NCI-H82 treated with DMSO at 0.1 percent for 48 hours (cell line): ENCODE data around the gene TRPM2.
A peak's percentile ranks its signal among the peaks of the same experiment; 100 is the strongest.
"Not testable (repeated sequence)": the region's sequence is repeated elsewhere in the genome, so short reads cannot be mapped to it uniquely, and the experiment has no call there.

ENCODE experiments used
- DNase-seq: peaks from one replicate; lab custom pipeline; 2025; ENCODE audit not compliant: unreplicated experiment; lab: John Stamatoyannopoulos, UW

TRPM2 gene

GRCh38 chr21:44479556-44480199, 126.3 kb downstream of the TRPM2 start:
- not testable (repeated sequence) for DNase-seq

DNA sequence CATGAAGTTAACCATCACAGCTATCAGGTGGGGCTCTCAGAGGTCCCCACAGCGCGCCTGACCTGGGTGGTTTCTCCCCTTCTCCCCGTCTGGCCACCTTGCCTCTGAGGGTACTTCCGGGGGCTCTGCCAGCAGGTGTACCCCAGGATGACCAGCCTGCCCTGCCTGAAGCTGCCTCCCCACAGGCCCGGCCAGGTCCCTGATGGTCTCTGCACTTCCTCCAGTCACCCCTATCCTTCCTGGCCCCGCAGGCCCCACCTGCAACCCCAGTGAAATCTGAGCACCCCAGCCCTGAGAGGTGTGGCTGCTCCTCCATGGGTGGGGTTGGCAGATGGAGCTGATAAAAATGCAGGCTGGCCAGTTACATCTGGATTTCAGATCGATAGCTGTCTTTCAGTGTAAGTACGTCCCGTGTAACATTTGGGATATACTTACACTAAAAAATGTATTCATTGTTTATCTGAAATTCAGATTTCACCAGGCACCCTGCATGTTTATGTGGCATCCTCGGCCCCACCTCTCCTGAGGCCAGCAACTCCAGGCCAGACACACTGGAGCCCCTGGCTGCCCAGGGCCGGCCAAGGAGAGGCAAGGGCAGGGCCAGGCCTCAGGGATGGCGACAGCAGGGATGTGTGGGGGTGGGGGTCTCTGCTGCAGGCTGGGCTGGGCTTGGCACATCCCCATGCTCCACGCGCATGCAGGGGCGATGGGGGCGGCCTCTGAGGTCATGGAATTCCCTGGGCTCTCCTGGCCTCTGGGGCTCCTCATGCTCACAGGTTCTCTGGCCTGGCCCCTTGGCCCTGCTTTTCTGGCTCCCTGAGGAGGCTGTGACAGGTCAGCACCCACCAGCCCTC, 127.0 kb downstream of the TRPM2 start:
- no peak for DNase-seq

DNA sequence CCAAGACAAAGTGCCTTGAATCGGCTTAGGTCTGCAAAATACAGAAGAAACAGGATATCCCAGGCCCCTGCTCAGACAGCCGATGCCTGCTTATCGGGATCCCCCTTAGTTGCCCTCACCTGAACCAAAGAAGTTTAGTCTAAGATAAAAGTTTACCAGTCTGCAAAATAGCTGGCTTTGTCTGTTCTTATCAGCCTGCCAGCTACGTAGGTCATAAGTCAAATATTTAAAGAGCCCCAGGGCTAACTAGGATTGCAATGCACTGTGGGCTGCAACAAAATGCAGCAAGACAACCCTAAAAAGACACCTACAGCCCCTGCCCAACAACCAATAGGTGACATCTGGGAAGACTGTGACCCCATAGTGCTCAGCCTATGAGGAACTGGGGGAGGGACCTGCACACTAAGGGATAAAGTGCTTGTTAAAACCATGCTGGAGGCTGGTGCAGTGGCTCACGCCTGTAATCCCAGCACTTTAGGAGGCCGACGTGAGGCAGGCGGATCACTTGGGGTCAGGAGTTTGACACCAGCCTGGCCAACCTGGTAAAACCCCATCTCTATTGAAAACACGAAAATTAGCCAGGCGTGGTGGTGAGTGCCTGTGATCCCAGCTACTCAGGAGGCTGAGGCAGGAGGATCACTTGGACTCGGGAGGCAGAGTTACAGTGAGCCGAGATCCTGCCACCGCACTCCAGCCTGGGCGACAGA, 129.3 kb downstream of the TRPM2 start:
- DNase-seq, result peak; percentile 21

DNA sequence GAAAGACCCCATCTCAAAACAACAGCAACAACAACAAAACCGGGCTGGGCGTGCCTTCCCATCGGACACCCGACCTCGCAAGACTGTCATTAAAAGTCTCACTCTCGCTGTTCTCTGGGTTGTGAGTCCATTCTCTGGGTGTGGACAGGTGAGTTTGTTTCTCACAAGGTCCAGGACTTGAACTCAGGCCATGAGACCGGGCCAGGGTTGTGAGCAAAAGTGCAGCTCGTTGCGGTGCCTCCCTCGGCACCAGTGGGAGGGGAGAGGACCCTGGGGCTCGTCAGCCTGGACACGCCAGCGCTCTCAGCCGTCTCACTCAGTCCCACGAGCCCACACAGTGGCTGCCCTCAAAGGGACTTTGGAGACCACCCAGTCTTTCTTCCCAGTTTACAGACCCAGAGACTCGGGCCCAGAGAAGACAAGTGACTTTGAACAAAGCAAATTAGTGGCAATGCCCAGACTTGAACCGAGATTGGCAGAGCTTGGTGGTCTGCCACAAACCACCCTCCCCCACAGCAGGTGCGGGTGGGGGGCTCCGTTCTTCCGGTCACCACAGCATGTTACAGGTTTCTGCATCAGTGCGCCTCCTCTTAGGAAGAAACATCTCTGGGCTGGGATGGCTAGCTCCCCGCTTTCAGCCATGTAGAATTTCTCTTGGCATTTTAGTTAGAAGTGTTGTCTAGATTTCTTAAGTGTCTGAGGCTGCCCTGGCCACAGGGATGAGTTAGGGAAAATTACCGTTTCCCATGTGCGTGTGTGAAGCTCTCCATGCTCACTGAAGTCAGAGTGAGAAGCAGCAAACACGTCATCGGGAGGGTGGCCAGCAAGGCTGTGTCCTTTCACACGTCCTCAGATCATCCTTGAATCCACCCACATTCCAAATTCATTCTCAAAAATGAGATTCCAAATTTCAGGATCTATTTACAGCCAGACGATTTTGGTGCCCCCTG, 130.1 kb downstream of the TRPM2 start:
- DNase-seq, result no peak

GRCh38 chr21:44484498-44485253, 131.3 kb downstream of the TRPM2 start:
- DNase-seq, result no peak

- DNase-seq, result no peak
These were observed 131.9 kb downstream of the TRPM2 start for GRCh38 chr21:44485254-44485793.

DNA sequence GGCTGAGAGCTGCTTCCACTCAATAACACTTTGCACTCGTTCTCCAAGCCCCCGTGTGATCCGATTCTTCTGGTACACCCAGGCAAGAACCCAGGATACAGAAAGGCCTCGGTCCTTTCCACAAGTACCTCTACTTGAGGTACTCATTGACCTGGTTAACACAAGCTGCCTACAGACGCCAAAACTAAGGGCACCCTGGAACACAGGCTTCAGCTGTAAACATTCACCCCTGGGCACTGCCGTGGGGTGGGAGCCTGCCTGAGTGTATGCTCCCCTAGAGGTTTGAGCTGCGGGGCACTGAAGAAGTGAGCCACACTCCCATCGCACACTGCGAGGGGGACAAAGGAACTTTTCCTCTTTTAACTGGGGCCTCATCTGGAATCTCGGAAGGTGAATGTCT, 132.4 kb downstream of the TRPM2 start:
- no peak for DNase-seq

- no peak for DNase-seq
These were observed 132.9 kb downstream of the TRPM2 start for GRCh38 chr21:44486302-44486701.

- DNase-seq, result no peak
These were observed 134.4 kb downstream of the TRPM2 start for GRCh38 chr21:44487831-44488230.

DNA sequence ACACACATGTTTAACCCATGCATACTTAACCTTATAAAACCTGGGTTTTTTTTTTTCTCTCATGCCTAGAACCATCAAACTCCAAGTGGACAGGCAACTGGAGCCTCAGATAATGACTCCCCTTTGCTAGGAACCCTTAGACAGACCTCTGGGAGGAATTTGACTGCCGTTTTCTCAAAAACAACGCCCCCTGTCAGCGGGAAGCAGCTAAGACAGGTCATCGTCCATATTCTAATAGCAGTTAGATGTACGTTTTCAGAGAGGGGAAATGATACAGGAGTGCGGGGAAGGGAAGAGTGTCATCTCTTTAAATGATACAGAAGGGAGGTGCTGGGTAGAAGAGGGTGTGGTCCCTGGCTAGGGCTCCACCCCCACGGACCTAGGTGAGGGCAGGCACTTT, 136.5 kb downstream of the TRPM2 start:
- no peak for DNase-seq

- DNase-seq, result no peak
These were observed 137.0 kb downstream of the TRPM2 start for GRCh38 chr21:44490405-44490804.

DNA sequence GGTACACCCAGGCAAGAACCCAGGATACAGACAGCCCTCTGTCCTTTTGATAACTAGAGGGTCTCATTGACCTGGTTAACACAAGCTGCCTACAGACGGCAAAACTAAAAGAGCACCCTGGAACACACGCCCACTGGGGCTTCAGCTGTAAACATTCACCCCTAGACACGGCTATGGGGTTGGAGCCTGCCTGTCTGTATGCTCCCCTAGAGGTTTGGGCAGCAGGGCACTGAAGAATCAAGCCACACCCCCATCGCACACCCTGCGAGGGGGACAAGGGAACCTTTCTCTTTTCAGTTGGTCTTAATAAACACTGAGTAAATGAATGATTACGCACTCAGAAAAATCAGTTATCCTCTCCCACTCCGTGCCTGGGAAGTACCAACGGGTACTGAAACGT, 137.4 kb downstream of the TRPM2 start:
- no peak for DNase-seq
